GM23338 (cell line): Measurements from ENCODE around the gene CRNKL1. TPM values are rescaled to one million over a fixed set of nuclear protein-coding genes. Genes with fewer than 3 reads are reported as not detected.

Experiments used
- ATAC-seq: fragments of 200-7000 bp; cut with Tn5 transposase; 3 replicates; pipeline ENCODE4 v1.9.1; 2020
- DNase-seq: peaks from one replicate; pipeline ENCODE4 v3.0.0-alpha.2; 2015; ENCODE audit warnings: low spot score
- H2AFZ ChIP-seq: fragments of 200-600 bp; sonication (generic); 2 replicates; pipeline ENCODE4 v1.8.0; 2016; ENCODE audit warnings: antibody characterized with exemption, mild to moderate bottlenecking, moderate library complexity
- H3F3A ChIP-seq: fragments of 200-600 bp; sonication (generic); replicated peaks from 2 replicates; pipeline ENCODE4 v1.8.0; 2017; ENCODE audit warnings: antibody characterized with exemption, mixed run types, low read depth
- H3K27ac ChIP-seq: fragments of 200-600 bp; sonication (generic); 2 replicates; pipeline ENCODE4 v1.6.1; 2016; ENCODE audit warnings: low read depth
- H3K27me3 ChIP-seq: fragments of 200-600 bp; sonication (generic); 2 replicates; pipeline ENCODE4 v1.8.0; 2016; ENCODE audit warnings: mild to moderate bottlenecking, mixed run types, moderate library complexity; ENCODE audit not compliant: insufficient read depth
- H3K36me3 ChIP-seq: fragments of 200-600 bp; sonication (generic); 2 replicates; pipeline ENCODE4 v1.8.0; 2016; ENCODE audit warnings: mild to moderate bottlenecking; ENCODE audit not compliant: insufficient read depth
- H3K4me1 ChIP-seq: fragments of 200-600 bp; sonication (generic); 2 replicates; pipeline ENCODE4 v1.8.0; 2016; ENCODE audit warnings: mild to moderate bottlenecking, moderate library complexity; ENCODE audit not compliant: insufficient read depth
- H3K4me2 ChIP-seq: fragments of 200-600 bp; sonication (generic); 2 replicates; pipeline ENCODE4 v1.7.1; 2017; ENCODE audit warnings: mixed run types
- H3K4me3 ChIP-seq: fragments of 200-600 bp; sonication (generic); 2 replicates; pipeline ENCODE4 v1.6.1; 2016; ENCODE audit warnings: mixed run types
- H3K79me2 ChIP-seq: fragments of 200-600 bp; sonication (generic); replicated peaks from 2 replicates; pipeline ENCODE4 v1.8.0; 2017; ENCODE audit warnings: mild to moderate bottlenecking; ENCODE audit not compliant: insufficient read depth
- H3K9me2 ChIP-seq: fragments of 200-600 bp; sonication (generic); 2 replicates; pipeline ENCODE4 v1.8.0; 2017; ENCODE audit not compliant: insufficient read depth
- H4K20me1 ChIP-seq: fragments of 200-600 bp; sonication (generic); replicated peaks from 2 replicates; pipeline ENCODE4 v1.8.0; 2017; ENCODE audit warnings: mild to moderate bottlenecking; ENCODE audit not compliant: insufficient read depth
- H3K27ac Mint-ChIP-seq: 2 replicates; pipeline ENCODE4 v1.8.0; 2020; ENCODE audit warnings: inconsistent platforms, mild to moderate bottlenecking, moderate library complexity, mixed read lengths
- H3K27me3 Mint-ChIP-seq: 3 replicates; pipeline ENCODE4 v1.8.0; 2022; ENCODE audit warnings: low read depth, mild to moderate bottlenecking, moderate library complexity, mixed read lengths, inconsistent platforms; ENCODE audit not compliant: insufficient read depth, poor library complexity
- H3K36me3 Mint-ChIP-seq: 3 replicates; pipeline ENCODE4 v1.8.0; 2021; ENCODE audit warnings: low read depth, mild to moderate bottlenecking, inconsistent platforms, moderate library complexity, mixed read lengths
- H3K4me1 Mint-ChIP-seq: 3 replicates; pipeline ENCODE4 v1.8.0; 2020; ENCODE audit warnings: mild to moderate bottlenecking, inconsistent platforms, mixed read lengths
- H3K4me3 Mint-ChIP-seq: 3 replicates; pipeline ENCODE4 v1.8.0; 2021; ENCODE audit warnings: moderate library complexity, mild to moderate bottlenecking, inconsistent platforms, mixed read lengths
- H3K9me3 Mint-ChIP-seq: 3 replicates; pipeline ENCODE4 v1.8.0; 2020; ENCODE audit warnings: moderate library complexity, mild to moderate bottlenecking, inconsistent platforms, mixed read lengths
- CREB1 ChIP-seq: fragments of 250-450 bp; sonication (Bioruptor Pico); IDR thresholded peaks from 2 replicates; pipeline ENCODE4 v1.5.0; 2020; ENCODE audit warnings: low read depth, mild to moderate bottlenecking, moderate library complexity
- EZH2 ChIP-seq: fragments of 200-600 bp; sonication (generic); IDR thresholded peaks from one replicate; pipeline ENCODE4 v1.8.0; 2017; ENCODE audit warnings: antibody characterized with exemption, mild to moderate bottlenecking, low read depth; ENCODE audit not compliant: unreplicated experiment
- polyA plus RNA-seq: library from polyadenylated mRNA; unstranded; fragments of >200 nt; fragmentation: Nextera tagmentation; extraction: Ambion mirVana; gene quantifications from 2 replicates; pipeline ENCODE4 v1.2.1, GENCODE V29; 2016
- total RNA-seq: library from RNA; depleted of rRNA; stranded (reverse); fragments of >200 nt; shearing (Covaris generic); gene quantifications from 2 replicates; pipeline ENCODE4 v1.2.3, GENCODE V29; 2014
- TF ChIP-seq, protein P1 (sequence below), 2 experiments: fragments of 200-600 bp in 1 of 2; sonication (generic) in 1 of 2; conservative IDR thresholded peaks; 2 replicates each; pipeline versions ENCODE4 v1.5.1 to v1.6.1; 2016 to 2017; ENCODE audit warnings: antibody characterized with exemption in 2 of 2, low read depth in 2 of 2, mild to moderate bottlenecking in 2 of 2, moderate library complexity in 1 of 2
- TF ChIP-seq, protein P2 (sequence below): IDR thresholded peaks from 2 replicates; pipeline ENCODE4 v1.6.1; 2016; ENCODE audit warnings: antibody characterized with exemption
- TF ChIP-seq, protein P3 (sequence below): fragments of 250-450 bp; sonication (Bioruptor Pico); IDR thresholded peaks from 2 replicates; pipeline ENCODE4 v1.5.0; 2020; ENCODE audit warnings: mild to moderate bottlenecking, moderate library complexity

The CRNKL1 gene
- total and polyA plus RNA-seq, 2 experiments from 2014 or later, result 24.2 to 27.2 TPM

DNA sequence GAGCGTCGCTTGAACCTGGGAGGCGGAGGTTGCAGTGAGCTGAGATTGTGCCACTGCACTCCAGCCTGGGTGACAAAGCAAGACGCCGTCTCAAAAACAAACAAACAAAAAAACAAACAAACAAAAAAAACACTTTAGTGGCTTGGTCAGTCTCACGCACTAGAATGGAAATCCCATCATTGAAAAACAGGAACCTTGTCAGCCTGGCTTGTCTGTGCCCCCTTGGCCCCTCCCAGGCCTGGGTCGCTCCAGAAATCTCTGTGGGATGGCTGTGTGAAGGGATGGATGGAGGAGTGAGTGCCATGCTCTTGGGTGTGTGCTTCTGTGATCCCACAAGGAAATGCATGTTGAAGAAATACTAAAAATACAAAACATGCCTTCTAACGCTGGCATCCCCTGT lies 56.0 kb downstream of the CRNKL1 start:
- H3K9me2 ChIP-seq, result no peaks in the 10 kb centered on the region
- Mint-ChIP-seq H3K4me3 (no peak overlapping the region), H3K27ac (no peak overlapping the region), H3K27me3 (peaks cover 8% of the 10 kb centered on the region), H3K9me3 (no peaks in the 10 kb centered on the region), H3K4me1 (peaks cover 16% of the 10 kb centered on the region), H3K36me3 (no peaks in the 10 kb centered on the region)
- H3K4me2 ChIP-seq, result no peak overlapping the region
- no peak for TF ChIP-seq EZH2
- TF ChIP-seq, protein P1, sequence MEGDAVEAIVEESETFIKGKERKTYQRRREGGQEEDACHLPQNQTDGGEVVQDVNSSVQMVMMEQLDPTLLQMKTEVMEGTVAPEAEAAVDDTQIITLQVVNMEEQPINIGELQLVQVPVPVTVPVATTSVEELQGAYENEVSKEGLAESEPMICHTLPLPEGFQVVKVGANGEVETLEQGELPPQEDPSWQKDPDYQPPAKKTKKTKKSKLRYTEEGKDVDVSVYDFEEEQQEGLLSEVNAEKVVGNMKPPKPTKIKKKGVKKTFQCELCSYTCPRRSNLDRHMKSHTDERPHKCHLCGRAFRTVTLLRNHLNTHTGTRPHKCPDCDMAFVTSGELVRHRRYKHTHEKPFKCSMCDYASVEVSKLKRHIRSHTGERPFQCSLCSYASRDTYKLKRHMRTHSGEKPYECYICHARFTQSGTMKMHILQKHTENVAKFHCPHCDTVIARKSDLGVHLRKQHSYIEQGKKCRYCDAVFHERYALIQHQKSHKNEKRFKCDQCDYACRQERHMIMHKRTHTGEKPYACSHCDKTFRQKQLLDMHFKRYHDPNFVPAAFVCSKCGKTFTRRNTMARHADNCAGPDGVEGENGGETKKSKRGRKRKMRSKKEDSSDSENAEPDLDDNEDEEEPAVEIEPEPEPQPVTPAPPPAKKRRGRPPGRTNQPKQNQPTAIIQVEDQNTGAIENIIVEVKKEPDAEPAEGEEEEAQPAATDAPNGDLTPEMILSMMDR (conservative IDR thresholded peaks at IDR 0.05; ENCODE audit: low read depth in 2 of 2), result no peak
- no peaks in the 10 kb centered on the region for H3K27me3 ChIP-seq
- no peak overlapping the region for H3K27ac ChIP-seq
- H2AFZ ChIP-seq, result no peak overlapping the region
- no peaks in the 10 kb centered on the region for H3K79me2 ChIP-seq
- 0 out of 2 replicates have a peak, but pooled peaks cover 9% of the 10 kb centered on the region for H3K4me1 ChIP-seq
- no peak for ATAC-seq
- H4K20me1 ChIP-seq, result no peaks in the 10 kb centered on the region
- H3K4me3 ChIP-seq, result no peak overlapping the region
- H3F3A ChIP-seq, result no peaks in the 10 kb centered on the region
- no peak for DNase-seq
- H3K36me3 ChIP-seq, result no peaks in the 10 kb centered on the region

DNA sequence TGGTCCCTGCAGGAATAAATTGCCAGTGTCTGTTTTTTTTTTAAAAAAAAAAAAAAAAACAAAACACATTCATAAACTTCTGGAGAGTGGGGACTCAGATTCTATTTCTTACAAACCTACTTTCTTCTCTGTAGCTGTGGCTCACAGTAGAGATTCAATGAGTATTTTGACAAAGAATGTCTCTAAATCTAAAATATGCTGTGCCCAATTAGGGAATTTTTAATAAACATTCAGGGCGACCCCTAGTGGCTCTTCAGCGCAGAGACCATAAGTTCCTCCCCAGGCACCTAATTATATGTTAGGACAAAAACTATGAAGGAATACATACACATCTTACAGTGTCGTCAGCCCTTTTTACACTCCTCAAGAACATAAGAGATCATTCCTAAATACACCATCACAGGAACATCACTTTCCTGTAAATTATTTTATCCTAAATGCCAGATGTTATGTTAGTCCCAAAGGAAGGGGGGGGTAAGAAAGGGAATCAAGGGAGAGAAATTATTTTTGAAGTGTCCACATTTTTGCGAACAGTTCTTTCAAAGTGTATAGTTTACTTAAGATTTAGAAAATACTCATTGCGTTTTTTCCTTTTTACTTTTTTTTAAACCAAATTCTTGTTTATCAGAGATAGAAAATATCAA lies 56.9 kb downstream of the CRNKL1 start:
- Histone ChIP-seq H3K4me2 (no peak overlapping the region), H3K9me2 (no peaks in the 10 kb centered on the region), H3K36me3 (no peaks in the 10 kb centered on the region), H3K27me3 (no peaks in the 10 kb centered on the region), H3K79me2 (no peaks in the 10 kb centered on the region), H3K4me1 (0 out of 2 replicates have a peak, but pooled peaks cover 9% of the 10 kb centered on the region), H3K4me3 (no peak overlapping the region), H4K20me1 (no peaks in the 10 kb centered on the region), H3K27ac (no peak overlapping the region), H3F3A (no peaks in the 10 kb centered on the region), H2AFZ (no peak overlapping the region)
- DNase-seq (peak; percentile 53), ATAC-seq (peak; percentile 33; the same call in 2 of the 3 replicates)
- Mint-ChIP-seq H3K36me3 (no peaks in the 10 kb centered on the region), H3K9me3 (no peaks in the 10 kb centered on the region), H3K4me1 (peaks cover 19% of the 10 kb centered on the region), H3K27me3 (peaks cover 8% of the 10 kb centered on the region), H3K4me3 (no peak overlapping the region), H3K27ac (no peak overlapping the region)
- TF ChIP-seq, protein P1 (conservative IDR thresholded peaks at IDR 0.05; ENCODE audit: low read depth in 2 of 2), result peak; percentile 70 to 95
- no peak for TF ChIP-seq CREB1 (CRISPR knock-in tag)
- TF ChIP-seq, protein P2, sequence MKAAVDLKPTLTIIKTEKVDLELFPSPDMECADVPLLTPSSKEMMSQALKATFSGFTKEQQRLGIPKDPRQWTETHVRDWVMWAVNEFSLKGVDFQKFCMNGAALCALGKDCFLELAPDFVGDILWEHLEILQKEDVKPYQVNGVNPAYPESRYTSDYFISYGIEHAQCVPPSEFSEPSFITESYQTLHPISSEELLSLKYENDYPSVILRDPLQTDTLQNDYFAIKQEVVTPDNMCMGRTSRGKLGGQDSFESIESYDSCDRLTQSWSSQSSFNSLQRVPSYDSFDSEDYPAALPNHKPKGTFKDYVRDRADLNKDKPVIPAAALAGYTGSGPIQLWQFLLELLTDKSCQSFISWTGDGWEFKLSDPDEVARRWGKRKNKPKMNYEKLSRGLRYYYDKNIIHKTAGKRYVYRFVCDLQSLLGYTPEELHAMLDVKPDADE, result no peak
- TF ChIP-seq, protein P3, sequence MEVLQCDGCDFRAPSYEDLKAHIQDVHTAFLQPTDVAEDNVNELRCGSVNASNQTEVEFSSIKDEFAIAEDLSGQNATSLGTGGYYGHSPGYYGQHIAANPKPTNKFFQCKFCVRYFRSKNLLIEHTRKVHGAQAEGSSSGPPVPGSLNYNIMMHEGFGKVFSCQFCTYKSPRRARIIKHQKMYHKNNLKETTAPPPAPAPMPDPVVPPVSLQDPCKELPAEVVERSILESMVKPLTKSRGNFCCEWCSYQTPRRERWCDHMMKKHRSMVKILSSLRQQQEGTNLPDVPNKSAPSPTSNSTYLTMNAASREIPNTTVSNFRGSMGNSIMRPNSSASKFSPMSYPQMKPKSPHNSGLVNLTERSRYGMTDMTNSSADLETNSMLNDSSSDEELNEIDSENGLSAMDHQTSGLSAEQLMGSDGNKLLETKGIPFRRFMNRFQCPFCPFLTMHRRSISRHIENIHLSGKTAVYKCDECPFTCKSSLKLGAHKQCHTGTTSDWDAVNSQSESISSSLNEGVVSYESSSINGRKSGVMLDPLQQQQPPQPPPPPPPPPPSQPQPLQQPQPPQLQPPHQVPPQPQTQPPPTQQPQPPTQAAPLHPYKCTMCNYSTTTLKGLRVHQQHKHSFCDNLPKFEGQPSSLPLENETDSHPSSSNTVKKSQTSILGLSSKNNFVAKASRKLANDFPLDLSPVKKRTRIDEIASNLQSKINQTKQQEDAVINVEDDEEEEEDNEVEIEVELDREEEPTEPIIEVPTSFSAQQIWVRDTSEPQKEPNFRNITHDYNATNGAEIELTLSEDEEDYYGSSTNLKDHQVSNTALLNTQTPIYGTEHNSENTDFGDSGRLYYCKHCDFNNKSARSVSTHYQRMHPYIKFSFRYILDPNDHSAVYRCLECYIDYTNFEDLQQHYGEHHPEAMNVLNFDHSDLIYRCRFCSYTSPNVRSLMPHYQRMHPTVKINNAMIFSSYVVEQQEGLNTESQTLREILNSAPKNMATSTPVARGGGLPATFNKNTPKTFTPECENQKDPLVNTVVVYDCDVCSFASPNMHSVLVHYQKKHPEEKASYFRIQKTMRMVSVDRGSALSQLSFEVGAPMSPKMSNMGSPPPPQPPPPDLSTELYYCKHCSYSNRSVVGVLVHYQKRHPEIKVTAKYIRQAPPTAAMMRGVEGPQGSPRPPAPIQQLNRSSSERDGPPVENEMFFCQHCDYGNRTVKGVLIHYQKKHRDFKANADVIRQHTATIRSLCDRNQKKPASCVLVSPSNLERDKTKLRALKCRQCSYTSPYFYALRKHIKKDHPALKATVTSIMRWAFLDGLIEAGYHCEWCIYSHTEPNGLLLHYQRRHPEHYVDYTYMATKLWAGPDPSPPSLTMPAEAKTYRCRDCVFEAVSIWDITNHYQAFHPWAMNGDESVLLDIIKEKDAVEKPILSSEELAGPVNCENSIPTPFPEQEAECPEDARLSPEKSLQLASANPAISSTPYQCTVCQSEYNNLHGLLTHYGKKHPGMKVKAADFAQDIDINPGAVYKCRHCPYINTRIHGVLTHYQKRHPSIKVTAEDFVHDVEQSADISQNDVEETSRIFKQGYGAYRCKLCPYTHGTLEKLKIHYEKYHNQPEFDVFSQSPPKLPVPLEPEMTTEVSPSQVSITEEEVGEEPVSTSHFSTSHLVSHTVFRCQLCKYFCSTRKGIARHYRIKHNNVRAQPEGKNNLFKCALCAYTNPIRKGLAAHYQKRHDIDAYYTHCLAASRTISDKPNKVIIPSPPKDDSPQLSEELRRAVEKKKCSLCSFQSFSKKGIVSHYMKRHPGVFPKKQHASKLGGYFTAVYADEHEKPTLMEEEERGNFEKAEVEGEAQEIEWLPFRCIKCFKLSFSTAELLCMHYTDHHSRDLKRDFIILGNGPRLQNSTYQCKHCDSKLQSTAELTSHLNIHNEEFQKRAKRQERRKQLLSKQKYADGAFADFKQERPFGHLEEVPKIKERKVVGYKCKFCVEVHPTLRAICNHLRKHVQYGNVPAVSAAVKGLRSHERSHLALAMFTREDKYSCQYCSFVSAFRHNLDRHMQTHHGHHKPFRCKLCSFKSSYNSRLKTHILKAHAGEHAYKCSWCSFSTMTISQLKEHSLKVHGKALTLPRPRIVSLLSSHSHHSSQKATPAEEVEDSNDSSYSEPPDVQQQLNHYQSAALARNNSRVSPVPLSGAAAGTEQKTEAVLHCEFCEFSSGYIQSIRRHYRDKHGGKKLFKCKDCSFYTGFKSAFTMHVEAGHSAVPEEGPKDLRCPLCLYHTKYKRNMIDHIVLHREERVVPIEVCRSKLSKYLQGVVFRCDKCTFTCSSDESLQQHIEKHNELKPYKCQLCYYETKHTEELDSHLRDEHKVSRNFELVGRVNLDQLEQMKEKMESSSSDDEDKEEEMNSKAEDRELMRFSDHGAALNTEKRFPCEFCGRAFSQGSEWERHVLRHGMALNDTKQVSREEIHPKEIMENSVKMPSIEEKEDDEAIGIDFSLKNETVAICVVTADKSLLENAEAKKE, result no peak
